ENCODE results near the gene POLN. TPM values are rescaled to one million over a fixed set of nuclear protein-coding genes. Genes with fewer than 3 reads are reported as not detected.

POLN gene
- total and polyA plus RNA-seq, 12 donors, result 0.69 to 10.6 (median 3.0) TPM

- peaks cover 0 to 4% of the 10 kb centered on the region in 2 donors for H3K4me1 ChIP-seq (replicated peaks in 1 of 2)
- H3K9me3 ChIP-seq (replicated peaks in 1 of 3), result no peaks in the 10 kb centered on the region
- no peaks in the 10 kb centered on the region for H3K36me3 ChIP-seq (replicated peaks in 1 of 2)
- intact Hi-C loops (cut with DNase I), result no loop called here
- DNase-seq, result peak in 2 of 7 donors; percentile 14 to 23
- H3K27me3 ChIP-seq, result peaks cover 15% of the 10 kb centered on the region
- no peak overlapping the region for H3K4me3 ChIP-seq
- 42 to 80% (median 47%) methylated on average over 23 to 57 of the region's 57 CpGs for WGBS, 4 donors
- H3K27ac ChIP-seq, result no peak overlapping the region
- TF ChIP-seq POLR2A (IDR thresholded peaks at IDR 0.05) (no peak), CTCF (IDR thresholded peaks at IDR 0.05) (no peak)
Observed at GRCh38 chr4:2047031-2047660, 194.8 kb downstream of the POLN start.

- Histone ChIP-seq H3K36me3 (replicated peaks in 1 of 2) (no peaks in the 10 kb centered on the region), H3K4me3 (no peak overlapping the region), H3K4me1 (replicated peaks in 1 of 2) (peaks cover 2 to 9% of the 10 kb centered on the region in 2 donors), H3K27ac (no peak overlapping the region), H3K9me3 (replicated peaks in 1 of 3) (no peaks in the 10 kb centered on the region), H3K27me3 (peaks cover 10% of the 10 kb centered on the region)
- intact Hi-C loops (cut with DNase I), result no loop called here
- DNase-seq, result peak in 2 of 7 donors; percentile 17 to 38
- 71 to 77% (median 74%) methylated on average over 10 to 28 of the region's 28 CpGs for WGBS, 4 donors
- no peak for TF ChIP-seq CTCF (IDR thresholded peaks at IDR 0.05)
- no peak for TF ChIP-seq POLR2A (IDR thresholded peaks at IDR 0.05)
Observed at GRCh38 chr4:2046031-2046961, 195.6 kb downstream of the POLN start.

- peak; percentile 57 to 78 (median 74) for DNase-seq
- Histone ChIP-seq H3K9me3 (replicated peaks in 1 of 3) (no peaks in the 10 kb centered on the region), H3K4me3 (no peak overlapping the region), H3K27ac (no peak overlapping the region), H3K4me1 (replicated peaks in 1 of 2) (peaks cover 6 to 17% of the 10 kb centered on the region in 2 donors), H3K36me3 (replicated peaks in 1 of 2) (no peaks in the 10 kb centered on the region), H3K27me3 (peaks cover 10% of the 10 kb centered on the region)
- TF ChIP-seq CTCF (IDR thresholded peaks at IDR 0.05) (no peak), POLR2A (IDR thresholded peaks at IDR 0.05) (no peak)
- intact Hi-C loops (cut with DNase I), result no loop called here
- WGBS, 4 donors, result 51 to 66% (median 57%) methylated on average over 9 to 11 of the region's 11 CpGs
Observed at GRCh38 chr4:2045518-2045951, 196.4 kb downstream of the POLN start.
